GM12878 (cell line): ENCODE data around the gene NECAB3. TPM values are rescaled to one million over a fixed set of nuclear protein-coding genes. Genes with fewer than 3 reads are reported as not detected.

Experiments used
- ATAC-seq: fragments of 200-7000 bp; cut with Tn5 transposase; 3 replicates; pipeline ENCODE4 v1.9.1; 2020; ENCODE audit warnings: mild to moderate bottlenecking, moderate library complexity
- BruUV-seq: library from RNA; stranded (reverse); fragments of 400-500 nt; replicated peaks from 2 replicates; lab custom pipeline; 2021; lab: Mats Ljungman, UMichigan
- CTCF ChIA-PET: fragments of 300-600 bp; sonication (Branson Sonifier 250); formaldehyde crosslinking; extraction: SDS; loops from one replicate; lab custom pipeline; 2021; ENCODE audit warnings: inconsistent platforms; lab: Yijun Ruan, JAX
- POLR2A ChIA-PET: fragments of 350-600 bp; formaldehyde crosslinking; extraction: SDS; loops from one replicate; lab custom pipeline; 2021; ENCODE audit warnings: inconsistent platforms; lab: Charles Lee
- RAD21 ChIA-PET: fragments of 300-600 bp; sonication (Branson Sonifier 250); formaldehyde crosslinking; loops from one replicate; lab custom pipeline; 2023; ENCODE audit warnings: antibody characterized with exemption; ENCODE audit not compliant: unreplicated experiment; lab: Charles Lee
- SMC1A ChIA-PET: fragments of 300-600 bp; sonication (Branson Sonifier 250); formaldehyde crosslinking; loops from one replicate; lab custom pipeline; 2023; ENCODE audit not compliant: unreplicated experiment, uncharacterized antibody; lab: Charles Lee
- DNase-seq: peaks from one replicate; pipeline ENCODE4 v3.0.0-alpha.2; 2011; ENCODE audit warnings: low read depth, low spot score
- FAIRE-seq: peaks from 3 replicates; lab custom pipeline; 2011; peaks lifted over from hg19 to GRCh38; lab: Jason Lieb, UNC
- H2AFZ ChIP-seq: 2 replicates; pipeline ENCODE4 v1.6.0; 2011; ENCODE audit warnings: low read depth, low read length, control low read depth; ENCODE audit not compliant: control insufficient read depth
- H3K27ac ChIP-seq: 2 replicates; pipeline ENCODE4 v1.5.1; 2011; ENCODE audit warnings: control low read depth; ENCODE audit not compliant: control insufficient read depth, insufficient read depth
- H3K27me3 ChIP-seq, 2 experiments: replicated peaks in 1 of 2; 2 replicates each; pipeline versions ENCODE4 v1.6.0 to v1.6.1; 2011; ENCODE audit warnings: low read length in 1 of 2; ENCODE audit not compliant: control insufficient read depth in 2 of 2, insufficient read depth in 2 of 2
- H3K36me3 ChIP-seq, 2 experiments: 2 replicates each; pipeline ENCODE4 v1.5.1; 2011; ENCODE audit warnings: low read length in 1 of 2; ENCODE audit not compliant: control insufficient read depth in 2 of 2, insufficient read depth in 2 of 2
- H3K4me1 ChIP-seq: 2 replicates; pipeline ENCODE4 v1.6.1; 2011; ENCODE audit warnings: mild to moderate bottlenecking, low read length, moderate library complexity, mixed read lengths; ENCODE audit not compliant: control insufficient read depth, insufficient read depth
- H3K4me2 ChIP-seq: 2 replicates; pipeline ENCODE4 v1.6.0; 2011; ENCODE audit warnings: control low read depth; ENCODE audit not compliant: control insufficient read depth, insufficient read depth
- H3K4me3 ChIP-seq: fragments of 200-600 bp; sonication (generic); 2 replicates; pipeline ENCODE4 v1.5.1; 2016
- H3K79me2 ChIP-seq: 2 replicates; pipeline ENCODE4 v1.6.0; 2011; ENCODE audit warnings: low read length; ENCODE audit not compliant: control insufficient read depth, insufficient read depth
- H3K9ac ChIP-seq: 2 replicates; pipeline ENCODE4 v1.8.0; 2011; ENCODE audit warnings: low read length, control low read depth, mixed read lengths; ENCODE audit not compliant: control insufficient read depth, insufficient read depth
- H3K9me3 ChIP-seq: replicated peaks from 3 replicates; pipeline ENCODE4 v1.5.1; 2011; ENCODE audit warnings: mild to moderate bottlenecking, low read length; ENCODE audit not compliant: control insufficient read depth, insufficient read depth
- H4K20me1 ChIP-seq: 2 replicates; pipeline ENCODE4 v1.6.0; 2011; ENCODE audit not compliant: control insufficient read depth, insufficient read depth
- ATF7 ChIP-seq: fragments of 450-650 bp; IDR thresholded peaks from 2 replicates; pipeline ENCODE4 v1.6.1; 2016; ENCODE audit warnings: low read depth, mild to moderate bottlenecking
- CHD2 ChIP-seq: IDR thresholded peaks from 2 replicates; pipeline ENCODE4 v1.6.1; 2011; ENCODE audit warnings: low read depth, low read length, improper control_type of control experiment, borderline replicate concordance
- FOXM1 ChIP-seq: IDR thresholded peaks from 2 replicates; pipeline ENCODE4 v1.6.1; 2012; ENCODE audit warnings: low read depth, mild to moderate bottlenecking, inconsistent platforms, low read length, moderate library complexity
- HCFC1 ChIP-seq: fragments of 150-350 bp; IDR thresholded peaks from 2 replicates; pipeline ENCODE4 v1.6.1; 2014; ENCODE audit warnings: low read length
- IRF3 ChIP-seq: fragments of 450-650 bp; IDR thresholded peaks from 2 replicates; pipeline ENCODE4 v1.6.1; 2014; ENCODE audit warnings: mild to moderate bottlenecking
- JUNB ChIP-seq: IDR thresholded peaks from 2 replicates; pipeline ENCODE4 v1.6.1; 2016; ENCODE audit warnings: antibody characterized with exemption, mild to moderate bottlenecking
- KDM1A ChIP-seq: fragments of 200-600 bp; sonication (generic); IDR thresholded peaks from 2 replicates; pipeline ENCODE4 v1.6.1; 2016; ENCODE audit warnings: borderline replicate concordance
- MXI1 ChIP-seq: fragments of 150-350 bp; IDR thresholded peaks from 2 replicates; pipeline ENCODE4 v1.6.1; 2011; ENCODE audit warnings: low read depth, mild to moderate bottlenecking, inconsistent platforms, low read length, improper control_type of control experiment
- NKRF ChIP-seq: fragments of 450-650 bp; conservative IDR thresholded peaks from 2 replicates; pipeline ENCODE4 v1.6.1; 2017; ENCODE audit warnings: mild to moderate bottlenecking, moderate library complexity
- PAX5 ChIP-seq: IDR thresholded peaks from 2 replicates; pipeline ENCODE4 v1.6.1; 2011; ENCODE audit warnings: low read depth, low read length, borderline replicate concordance
- RCOR1 ChIP-seq: conservative IDR thresholded peaks from 2 replicates; pipeline ENCODE4 v1.6.1; 2012; ENCODE audit warnings: low read depth, low read length, improper control_type of control experiment
- RELB ChIP-seq: fragments of 450-650 bp; IDR thresholded peaks from 2 replicates; pipeline ENCODE4 v1.6.1; 2017; ENCODE audit warnings: low read depth, mild to moderate bottlenecking, moderate library complexity
- USF1 ChIP-seq: IDR thresholded peaks from 2 replicates; pipeline ENCODE4 v1.6.1; 2011; ENCODE audit warnings: borderline replicate concordance, low read depth, mild to moderate bottlenecking, moderate library complexity, mixed read lengths, low read length; ENCODE audit not compliant: insufficient read depth; ENCODE audit errors: extremely low read length
- ZBTB11 ChIP-seq: fragments of 450-650 bp; formaldehyde crosslinking; IDR thresholded peaks from 2 replicates; pipeline ENCODE4 v1.5.0; 2022; ENCODE audit warnings: mild to moderate bottlenecking, missing genetic modification characterization
- ZNF24 ChIP-seq: fragments of 450-650 bp; IDR thresholded peaks from 2 replicates; pipeline ENCODE4 v1.6.1; 2017; ENCODE audit warnings: antibody characterized with exemption, mild to moderate bottlenecking
- ZZZ3 ChIP-seq: IDR thresholded peaks from 2 replicates; pipeline ENCODE4 v1.6.1; 2011; ENCODE audit warnings: low read depth; ENCODE audit not compliant: control insufficient read depth, insufficient read length
- WGBS: methylation state at CpG from one replicate; pipeline ENCODE4 v1.1.6; 2016; ENCODE audit warnings: low lambda C conversion rate; ENCODE audit not compliant: insufficient replicate concordance, insufficient coverage; ENCODE audit errors: missing lambda C conversion rate; 5-methylcytosine and 5-hydroxymethylcytosine counted together
- in situ Hi-C: fragments of 300-500 bp; cut with MboI; formaldehyde crosslinking; loops from 9 replicates; pipeline ENCODE4 v1.14.3; 2018; ENCODE audit warnings: mixed read lengths
- intact Hi-C: fragments of 100-400 bp; cut with micrococcal nuclease; formaldehyde crosslinking; loops from one replicate; pipeline ENCODE4 v1.14.2; 2022; ENCODE audit not compliant: unreplicated experiment
- polyA plus RNA-seq, 11 experiments: library from polyadenylated mRNA; depleted of rRNA in 4 of 11; unstranded in 6 of 11; stranded (reverse) in 5 of 11; fragments of >200 nt; fragmentation: Nextera tagmentation in 4 of 11; fragmentation: Illumina TruSeq in 1 of 11; extraction: Ambion mirVana in 4 of 11; extraction: Trizol in 1 of 11; gene quantifications; 1 replicate in 1 of 11; 2 replicates in 10 of 11; pipeline versions ENCODE4 v1.2.1 to v1.2.3, GENCODE V29; 2011 to 2016; ENCODE audit warnings: inconsistent platforms in 2 of 11, missing spikeins in 2 of 11, low read depth in 1 of 11
- total RNA-seq, 4 experiments: library from RNA; depleted of rRNA in 3 of 4; stranded (reverse); fragments of >200 nt in 3 of 4; fragmentation: Illumina TruSeq in 1 of 4; extraction: Trizol in 1 of 4; gene quantifications; 2 replicates each; pipeline versions ENCODE4 v1.2.1 to v1.2.3, GENCODE V29; 2013 to 2021

NECAB3 gene
- total and polyA plus RNA-seq, 10 of the 15 experiments (the other 5 are each of a cell fraction or from before 2014, with no cell fraction given): 0.21 to 17.0 (median 7.2) TPM

GRCh38 chr20:33709905-33710541 lies 35.8 kb upstream of the NECAB3 start:
- Histone ChIP-seq H3K79me2 (no peaks in the 10 kb centered on the region), H3K9ac (no peak overlapping the region), H3K27ac (no peak overlapping the region), H3K4me2 (no peak overlapping the region), H3K36me3 (0 out of 4 replicates have a peak, but pooled peaks cover 0 to 2% of the 10 kb centered on the region in 2 experiments), H3K4me1 (no peaks in the 10 kb centered on the region), H2AFZ (no peak overlapping the region), H3K9me3 (no peaks in the 10 kb centered on the region), H4K20me1 (no peaks in the 10 kb centered on the region), H3K4me3 (no peak overlapping the region), H3K27me3 (no peaks in the 10 kb centered on the region)
- ATAC-seq: no peak
- in situ Hi-C loops: no loop called here
- no TSS peak for BruUV-seq
- ChIA-PET CTCF (no interaction called here), RAD21 (no interaction called here), SMC1A (no interaction called here), POLR2A (no interaction called here)
- DNase-seq: no peak
- WGBS: 66% methylated on average over 15 of the region's 16 CpGs
- FAIRE-seq: no peak
- intact Hi-C loops: no loop called here
- TF ChIP-seq USF1 (no peak), IRF3 (no peak), CHD2 (no peak), RELB (no peak), PAX5 (no peak), KDM1A (no peak), NKRF (no peak), ATF7 (no peak), ZNF24 (no peak), FOXM1 (no peak), JUNB (no peak), MXI1 (no peak), RCOR1 (no peak), HCFC1 (no peak), ZBTB11 (CRISPR knock-in tag) (no peak), ZZZ3 (no peak)
